HG02678 (cell line): Measurements from ENCODE around the gene LY86.
"Not testable (repeated sequence)": the region's sequence is repeated elsewhere in the genome, so short reads cannot be mapped to it uniquely, and the experiment has no call there.

Experiments used
- ATAC-seq: cut with Tn5 transposase; IDR thresholded peaks from one replicate; pipeline ENCODE4 v1.9.1; 2021; ENCODE audit warnings: mild to moderate bottlenecking, moderate library complexity; ENCODE audit not compliant: unreplicated experiment

Gene LY86

DNA sequence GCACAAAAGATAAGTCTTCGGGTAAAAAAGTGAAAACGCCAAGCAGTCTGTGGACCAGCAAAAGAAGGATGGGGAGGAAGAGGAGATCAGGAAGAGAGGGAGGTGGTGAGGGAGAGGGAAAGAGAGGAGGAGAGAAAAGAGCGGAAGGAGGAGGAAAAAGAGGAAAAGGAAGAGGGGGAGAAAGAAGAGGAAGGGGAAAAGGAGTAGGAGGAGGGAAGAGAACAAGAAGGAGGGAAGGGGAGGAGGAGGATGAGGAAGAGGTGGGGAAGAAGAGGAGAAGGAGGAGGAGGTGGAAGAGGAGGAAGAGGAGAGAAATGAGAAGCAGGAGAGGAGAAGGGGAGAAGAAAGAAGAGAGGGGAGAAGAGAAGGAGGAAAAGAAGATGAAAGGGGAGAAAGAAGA lies 6.5 kb downstream of the LY86 start:
- ATAC-seq = no peak

DNA sequence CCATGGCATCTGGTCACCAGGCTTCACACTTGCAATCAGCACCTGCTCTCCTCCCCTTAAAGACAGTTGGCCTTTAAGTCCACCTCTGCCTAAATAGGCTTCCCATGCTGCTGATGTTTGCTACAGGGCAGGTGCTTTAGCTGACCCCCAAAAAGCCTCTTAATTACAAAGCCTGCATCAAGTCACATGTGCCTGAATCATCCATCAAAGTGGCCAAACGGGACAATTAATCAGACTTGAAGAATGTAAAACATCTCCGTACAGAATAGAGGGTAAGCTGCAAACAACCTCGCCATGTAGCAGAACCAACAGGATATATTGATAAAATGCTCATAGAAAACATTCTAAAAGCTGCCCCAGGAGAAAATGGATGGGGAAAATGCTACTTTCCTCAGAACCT lies 7.4 kb downstream of the LY86 start:
- no peak for ATAC-seq

DNA sequence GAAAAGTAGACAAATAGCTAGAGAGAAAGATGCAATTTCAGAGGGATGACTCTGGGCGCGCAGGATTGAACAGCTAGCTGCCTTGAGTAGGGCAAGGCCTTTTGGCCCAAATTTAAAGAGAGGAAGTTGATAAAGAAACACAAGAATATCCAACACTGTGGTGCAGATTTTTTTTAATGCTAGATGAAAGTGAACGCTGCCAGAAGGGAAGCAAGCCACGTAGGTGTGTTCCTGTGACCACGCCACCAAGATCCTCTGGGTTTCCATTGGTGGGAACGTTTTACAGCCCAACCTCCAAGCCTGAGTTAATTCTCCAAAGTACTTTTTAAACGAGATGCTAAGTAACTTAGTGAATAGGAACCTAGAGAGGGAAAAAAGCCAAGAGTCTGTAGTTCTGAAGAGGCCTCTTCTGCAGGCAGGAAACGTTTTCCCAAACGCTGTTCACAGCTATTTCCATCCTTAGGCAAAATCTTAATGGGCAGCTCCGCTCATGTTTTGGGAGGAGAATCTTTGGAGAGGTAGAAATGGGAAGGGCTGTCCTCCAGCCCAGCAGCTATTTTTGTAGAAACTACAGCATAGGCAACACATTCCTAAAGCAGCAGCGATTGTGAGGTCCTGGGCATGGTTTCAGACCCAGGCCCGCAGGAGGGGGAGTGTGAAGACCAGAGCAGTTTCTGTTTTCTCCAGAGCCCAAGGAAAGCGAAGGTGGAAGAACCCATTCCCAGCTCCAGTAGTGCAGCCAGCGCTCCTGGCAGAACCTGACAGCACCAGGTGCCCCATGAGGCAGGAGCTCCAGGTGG lies 8.2 kb downstream of the LY86 start:
- ATAC-seq = no peak

DNA sequence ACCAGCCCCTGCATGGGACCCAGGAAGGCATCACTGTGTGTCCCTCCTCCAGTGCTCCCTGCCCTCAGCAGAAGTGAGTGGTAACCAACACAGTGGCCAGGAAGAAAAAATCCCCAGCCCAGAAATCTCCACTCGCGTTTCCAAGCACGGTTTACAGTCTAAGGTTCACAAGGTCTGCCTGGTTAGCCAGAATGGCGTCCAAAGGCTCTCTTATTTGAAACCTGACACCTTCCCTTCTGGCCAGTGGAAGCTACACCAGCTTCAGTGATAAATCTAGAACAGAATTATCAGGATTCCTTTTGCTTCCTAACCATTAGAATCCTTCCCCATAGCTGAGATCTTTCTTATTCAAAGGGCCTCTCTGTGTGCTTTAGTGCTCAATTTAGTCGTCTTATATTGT lies 9.2 kb downstream of the LY86 start:
- no peak for ATAC-seq

DNA sequence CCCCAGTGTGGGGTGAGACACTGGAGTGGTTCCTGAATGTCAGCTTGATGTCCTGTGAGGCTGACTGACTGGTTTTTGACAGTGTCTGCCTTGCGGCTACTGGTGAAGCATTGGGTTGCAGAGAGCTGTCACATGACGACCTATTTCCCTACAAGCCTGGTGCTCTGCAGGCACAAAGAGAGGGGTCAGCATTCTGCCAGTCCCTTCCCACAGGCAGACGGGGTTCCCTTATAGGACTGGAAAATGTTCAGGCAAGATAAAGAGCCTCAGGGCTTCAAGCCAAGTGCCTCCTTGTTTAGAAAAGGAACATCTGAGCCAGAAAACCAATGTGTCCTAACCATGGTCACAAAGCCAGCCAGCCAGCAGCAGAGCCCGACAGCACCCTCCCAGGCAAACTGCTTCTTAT lies 11.0 kb downstream of the LY86 start:
- ATAC-seq = no peak

DNA sequence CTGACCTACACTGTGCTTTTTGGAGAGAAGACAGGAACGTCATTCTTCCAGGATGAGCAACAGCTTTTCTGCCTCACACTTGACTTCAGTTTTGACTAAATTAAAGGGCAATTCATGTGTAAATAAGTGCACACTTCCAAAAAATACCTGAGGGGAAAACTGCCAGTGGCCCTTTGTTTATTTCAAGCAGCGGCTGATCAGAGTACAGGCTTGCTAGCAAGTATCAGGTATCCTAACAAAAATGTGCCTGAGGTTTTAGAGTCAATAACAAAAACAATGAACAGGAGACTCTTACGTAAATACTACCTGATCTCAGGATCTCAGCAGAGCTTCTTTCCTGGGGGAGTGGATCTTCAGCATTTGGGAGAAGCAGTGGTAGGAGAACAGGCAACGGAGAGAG lies 12.4 kb downstream of the LY86 start:
- no peak for ATAC-seq

DNA sequence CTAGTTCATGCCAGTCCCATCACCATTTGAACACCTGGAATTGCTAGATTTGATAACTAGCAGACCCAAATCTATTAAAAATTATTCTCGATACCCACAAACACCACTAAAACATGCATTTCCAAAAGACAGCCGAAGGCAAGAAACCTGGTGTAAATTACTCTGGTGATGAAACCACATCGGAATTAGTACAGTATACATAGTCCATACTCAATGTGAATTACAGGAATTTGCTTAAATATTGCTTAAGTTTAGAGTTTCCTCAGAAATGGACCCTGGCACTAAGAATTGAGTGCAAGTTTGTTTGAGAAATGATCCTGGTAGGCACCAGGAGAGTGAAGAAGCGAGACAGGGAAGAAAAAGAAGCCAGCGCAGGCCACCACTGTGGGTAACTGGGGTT lies 13.7 kb downstream of the LY86 start:
- no peak for ATAC-seq

DNA sequence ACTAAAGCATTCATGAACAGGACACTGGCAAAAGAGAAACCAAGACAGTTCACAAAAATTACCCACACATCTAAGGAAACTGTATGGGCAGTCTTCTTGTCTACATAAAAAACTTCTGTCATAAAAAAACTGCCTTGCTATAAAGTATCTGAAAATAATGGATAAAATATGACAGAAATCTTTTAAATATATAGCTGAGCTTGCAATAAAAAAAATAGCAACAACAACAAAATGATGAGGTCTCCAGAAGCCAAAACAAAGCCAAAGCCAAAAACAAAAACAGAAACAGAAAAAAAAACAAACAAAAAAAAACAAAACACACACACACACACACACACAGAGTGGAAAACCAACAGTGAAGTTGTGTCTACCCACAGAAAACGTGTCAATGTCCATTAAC lies 14.8 kb downstream of the LY86 start:
- no peak for ATAC-seq

DNA sequence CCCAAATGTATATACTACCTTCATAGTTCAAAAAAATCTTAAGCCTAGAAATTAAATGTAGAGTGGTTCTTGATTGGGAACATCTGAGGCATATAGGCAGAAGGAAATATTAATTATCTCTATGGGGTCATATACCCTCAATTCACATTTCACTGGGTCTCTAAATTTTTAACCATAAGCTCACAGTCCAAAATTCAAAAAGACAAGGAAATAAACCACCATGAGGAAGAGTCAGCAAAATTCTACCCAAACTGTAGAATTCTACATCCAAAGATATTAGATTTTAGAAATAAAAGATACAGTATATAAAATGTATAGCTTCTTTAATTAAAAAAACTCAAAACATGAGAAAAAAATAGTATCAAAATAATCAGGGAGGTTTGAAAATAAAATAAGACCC lies 15.5 kb downstream of the LY86 start:
- ATAC-seq = no peak

DNA sequence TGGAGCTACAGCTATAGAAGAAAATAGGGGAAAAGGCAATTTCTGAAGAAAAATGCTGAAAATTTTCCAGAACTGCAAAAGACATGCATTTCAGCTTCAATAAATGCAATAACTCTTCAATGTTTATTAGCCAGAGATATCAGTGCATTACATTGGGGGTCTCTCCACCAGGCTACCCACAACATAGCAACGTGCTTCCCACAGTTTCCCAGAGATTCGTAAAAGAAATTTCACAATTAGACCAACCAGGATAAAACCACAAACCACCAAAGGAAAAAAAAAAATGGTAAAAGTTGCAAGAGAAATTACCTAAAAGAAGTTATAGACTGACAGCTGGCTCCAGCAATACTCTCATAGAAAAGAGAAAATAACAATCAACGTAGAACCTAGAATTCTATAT lies 16.0 kb downstream of the LY86 start:
- ATAC-seq = no peak

DNA sequence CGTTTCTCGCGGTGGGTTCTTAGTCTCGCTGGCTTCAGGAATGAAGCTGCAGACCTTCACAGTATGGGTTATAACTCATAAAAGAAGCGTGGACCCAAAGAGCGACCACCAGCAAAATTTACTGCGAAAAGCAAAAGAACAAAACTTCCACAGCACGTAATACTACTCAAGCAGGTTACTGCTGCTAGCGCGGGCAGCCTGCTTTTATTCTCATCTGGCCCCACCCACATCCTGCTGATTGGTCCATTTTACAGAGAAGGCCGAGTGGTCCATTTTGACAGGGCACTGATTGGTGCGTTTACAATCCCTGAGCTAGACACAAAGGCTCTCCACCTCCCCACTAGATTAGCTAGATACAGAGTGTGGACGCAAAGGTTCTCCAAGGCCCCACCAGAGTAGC lies 17.4 kb downstream of the LY86 start:
- ATAC-seq = no peak

DNA sequence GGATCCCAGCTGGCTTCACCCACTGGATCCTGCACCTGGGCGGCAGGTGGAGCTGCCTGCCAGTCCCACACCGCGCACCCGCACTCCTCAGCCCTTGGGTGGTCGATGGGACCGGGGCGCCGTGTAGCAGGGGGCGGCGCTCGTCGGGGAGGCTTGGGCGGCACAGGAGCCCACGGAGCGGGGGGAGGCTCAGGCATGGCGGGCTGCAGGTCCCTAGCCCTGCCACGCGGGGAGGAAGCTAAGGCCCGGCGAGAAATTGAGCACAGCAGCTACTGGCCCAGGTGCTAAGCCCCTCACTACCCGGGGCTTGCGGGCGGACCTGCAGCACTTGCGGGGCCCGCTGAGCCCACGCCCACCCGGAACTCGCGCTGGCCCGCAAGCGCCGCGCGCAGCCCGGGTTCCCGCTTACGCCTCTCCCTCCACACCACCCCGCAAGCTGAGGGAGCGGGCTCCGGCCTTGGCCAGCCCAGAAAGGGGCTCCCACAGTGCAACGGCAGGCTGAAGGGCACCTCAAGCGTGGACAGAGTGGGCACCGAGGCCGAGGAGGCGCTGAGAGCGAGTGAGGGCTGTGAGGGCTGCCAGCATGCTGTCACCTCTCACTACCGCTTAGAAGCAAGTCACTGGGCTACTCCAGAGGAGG lies 18.0 kb downstream of the LY86 start:
- not testable (repeated sequence) for ATAC-seq

DNA sequence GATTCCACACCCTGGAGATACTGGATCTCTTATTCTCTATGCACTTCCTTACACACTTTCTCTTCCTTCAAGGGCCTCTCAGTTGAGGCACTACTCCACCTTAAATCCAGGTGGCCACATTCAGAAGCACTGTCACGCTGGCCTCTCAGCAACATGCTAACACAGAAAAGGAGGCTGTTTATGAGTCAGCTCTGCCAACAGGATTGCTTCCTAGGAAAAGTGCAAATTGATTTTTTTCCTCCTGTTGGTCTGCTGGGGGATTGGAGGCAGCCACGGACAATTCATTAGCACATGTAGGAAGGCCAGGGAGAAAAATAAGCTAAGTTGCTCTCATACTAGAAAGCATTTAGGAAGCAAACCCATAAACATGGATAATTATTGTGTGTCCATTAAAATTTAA lies 20.9 kb downstream of the LY86 start:
- ATAC-seq = no peak

DNA sequence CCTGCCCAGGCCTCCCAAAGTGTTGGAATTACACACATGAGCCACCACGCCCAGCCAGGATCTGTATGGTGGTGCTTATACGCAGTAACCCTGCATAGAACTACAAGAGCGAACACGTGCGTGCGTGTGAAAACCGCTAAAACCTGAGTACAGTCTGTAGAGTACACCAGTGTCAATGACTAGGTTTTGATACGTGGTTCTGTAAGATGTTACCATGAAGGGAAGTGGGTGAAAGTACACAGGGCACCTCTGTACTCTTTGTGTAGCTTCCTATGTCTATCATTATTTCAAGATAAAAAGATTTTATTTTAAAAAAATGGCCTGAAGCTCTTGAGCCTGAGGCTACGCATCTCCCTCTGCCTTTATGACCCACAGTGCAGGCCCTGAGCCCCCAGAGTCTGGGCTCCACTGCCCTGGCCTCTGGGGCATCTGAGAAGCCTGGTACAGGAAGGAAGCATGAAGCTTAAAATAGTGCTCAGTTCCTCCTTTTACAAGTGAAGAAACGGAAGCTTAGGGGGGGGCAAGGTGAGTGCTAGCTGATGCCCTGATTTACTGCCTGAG lies 21.6 kb downstream of the LY86 start:
- ATAC-seq = peak; percentile 81

DNA sequence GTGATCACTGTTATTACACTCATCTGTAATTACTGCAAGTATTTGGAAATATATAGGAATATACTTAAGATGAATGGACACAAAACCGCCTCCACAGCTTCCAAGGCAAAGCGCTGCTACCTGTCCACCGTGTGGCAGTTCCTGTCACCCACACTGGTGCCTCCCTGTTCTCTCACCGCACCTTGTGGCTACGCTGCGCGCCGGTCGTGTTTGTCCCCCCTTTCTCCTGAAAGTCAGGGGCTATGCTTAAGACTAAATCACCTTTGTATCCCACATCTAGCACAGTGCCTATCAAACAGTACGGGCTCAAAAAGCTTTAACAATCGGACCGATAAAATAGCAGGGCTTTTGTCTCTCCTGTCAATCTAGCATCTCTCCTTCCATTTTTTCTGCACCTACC lies 23.0 kb downstream of the LY86 start:
- ATAC-seq = no peak

DNA sequence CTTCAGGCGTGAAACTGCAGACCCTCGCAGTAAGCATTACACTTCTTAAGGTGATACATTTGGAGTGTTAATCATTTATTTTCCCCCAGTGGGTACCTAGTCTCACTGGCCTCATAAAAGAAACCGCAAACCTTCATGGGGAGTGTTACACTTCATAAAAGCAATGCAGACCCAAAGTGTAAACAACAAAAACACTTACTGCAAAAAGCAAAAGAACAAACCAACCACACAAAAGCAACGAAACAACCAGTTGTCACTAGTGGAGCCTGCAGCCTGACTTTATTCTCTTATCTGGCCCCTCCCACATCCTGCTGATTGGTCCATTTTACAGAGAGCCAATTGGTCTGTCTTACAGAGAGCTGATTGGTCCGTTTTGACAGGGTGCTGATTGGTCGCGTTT lies 23.8 kb downstream of the LY86 start:
- ATAC-seq = no peak

DNA sequence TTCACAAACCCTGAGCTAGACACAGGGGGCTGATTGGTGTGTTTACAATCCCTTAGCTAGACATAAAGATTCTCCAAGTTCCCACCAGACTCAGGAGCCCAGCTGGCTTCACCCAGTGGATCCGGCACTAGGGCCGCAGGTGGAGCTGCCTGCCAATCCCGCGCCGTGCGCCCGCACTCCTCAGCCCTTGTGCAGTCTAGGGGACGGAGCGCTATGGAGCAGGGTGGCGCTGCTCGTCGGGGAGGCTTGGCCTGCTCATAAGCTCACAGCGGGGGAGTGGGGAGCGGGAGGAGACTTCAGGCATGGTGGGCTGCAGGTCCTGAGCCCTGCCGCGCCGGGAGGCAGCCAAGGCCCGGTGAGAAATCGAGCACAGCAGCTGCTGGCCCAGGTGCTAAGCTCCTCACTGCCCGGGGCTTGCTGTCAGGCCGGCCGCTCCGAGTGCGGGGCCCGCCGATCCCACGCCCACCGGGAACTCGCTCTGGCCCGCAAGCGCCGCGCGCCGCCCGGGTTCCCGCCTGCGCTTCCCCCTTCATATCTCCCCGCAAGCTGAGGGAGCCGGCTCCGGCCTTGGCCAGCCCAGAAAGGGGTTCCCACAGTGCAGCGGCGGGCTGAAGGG lies 24.7 kb downstream of the LY86 start:
- not testable (repeated sequence) for ATAC-seq

DNA sequence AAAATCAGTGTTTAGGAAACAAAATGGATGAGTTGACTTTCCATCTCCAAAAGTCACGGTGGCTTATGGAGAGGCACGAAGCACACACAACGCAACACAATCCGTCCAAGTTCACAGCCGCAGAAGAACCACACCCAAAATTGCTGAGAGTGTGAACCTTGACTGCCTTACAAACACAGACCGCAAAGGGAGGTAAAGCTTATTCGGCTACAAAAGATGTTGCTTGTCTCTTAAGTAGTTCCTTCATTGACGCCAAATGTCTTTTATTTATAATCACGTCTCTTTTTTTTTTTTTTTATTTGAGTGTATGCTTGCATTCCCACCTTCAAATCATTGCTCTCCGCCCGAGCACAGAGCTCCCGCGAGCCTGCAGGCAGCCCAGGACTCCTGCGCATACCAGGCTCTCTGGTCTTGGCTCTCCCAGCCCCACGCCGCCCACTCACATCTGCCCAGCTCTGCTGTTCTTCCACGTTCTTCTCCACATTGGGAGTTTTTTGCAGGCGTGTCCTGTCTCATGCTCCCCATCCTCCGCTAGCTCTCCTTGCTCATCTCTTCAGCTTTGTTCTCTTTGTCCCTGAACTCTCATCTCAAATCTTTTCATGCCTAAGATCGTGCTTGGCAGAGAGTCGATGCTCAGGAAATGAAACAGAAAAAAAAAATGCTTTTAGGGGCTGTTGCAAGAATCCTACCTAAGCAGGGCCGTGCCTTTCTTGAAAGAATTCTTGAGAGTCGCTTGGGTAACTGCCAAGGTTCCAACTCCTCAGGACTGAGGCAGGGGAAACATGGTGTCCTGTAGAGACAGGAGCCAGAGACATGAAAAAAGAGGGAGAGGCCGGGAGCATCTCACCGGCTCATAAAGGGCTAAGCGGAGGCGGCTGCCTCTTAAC lies 25.8 kb downstream of the LY86 start:
- ATAC-seq = no peak

DNA sequence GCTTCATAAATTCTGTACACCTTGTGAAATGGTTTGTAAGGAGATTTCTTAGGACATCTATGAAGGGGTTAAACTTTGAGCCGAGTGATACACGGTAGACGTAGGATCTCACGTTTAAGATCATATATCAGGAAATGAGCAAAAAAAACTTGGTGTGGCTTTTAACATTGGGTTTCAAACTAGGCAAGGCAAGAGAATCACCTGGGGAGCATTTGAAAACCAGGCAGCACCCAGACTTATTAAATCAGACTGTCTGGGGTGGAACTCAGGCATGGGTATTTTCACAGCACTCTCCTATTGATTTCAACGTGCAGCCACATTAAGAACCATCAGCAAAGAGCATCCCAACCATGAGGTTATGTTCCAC lies 26.4 kb downstream of the LY86 start:
- ATAC-seq = no peak

DNA sequence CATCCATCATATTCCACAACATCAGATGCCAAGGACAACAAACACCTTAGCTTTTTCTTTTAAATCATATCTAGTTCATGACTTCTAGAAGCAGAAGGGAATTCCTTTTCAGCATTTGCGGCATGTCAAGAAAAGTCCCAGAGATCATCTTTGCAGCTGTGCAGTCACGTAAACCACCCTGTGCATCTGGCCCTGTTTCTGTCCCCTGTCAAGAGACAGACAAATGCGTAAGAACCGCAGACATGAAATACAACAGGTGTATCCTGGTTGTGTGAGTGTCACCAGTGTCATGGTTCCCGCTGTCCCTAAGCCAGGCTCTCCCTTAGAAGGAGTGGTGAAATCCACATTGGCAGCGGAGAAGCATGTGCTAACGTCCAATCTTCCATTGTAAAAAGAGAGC lies 28.1 kb downstream of the LY86 start:
- ATAC-seq = peak; percentile 78
